Cardiac muscle cell (in vitro differentiated cells and primary cell): ENCODE data around the gene ATP8A2. TPM values are rescaled to one million over a fixed set of nuclear protein-coding genes. Genes with fewer than 3 reads are reported as not detected.
A peak's percentile ranks its signal among the peaks of the same experiment; 100 is the strongest.

Experiments used
- DNase-seq, 2 donors: peaks; one replicate each; pipeline versions ENCODE4 v3.0.0 to v3.0.0-alpha.2; 2010 to 2017; ENCODE audit warnings: low read depth in 1 of 2, low spot score in 1 of 2
- H3K27ac ChIP-seq: fragments of 200-600 bp; sonication (generic); 2 replicates; pipeline ENCODE4 v1.5.1; 2016
- H3K27me3 ChIP-seq: fragments of 200-600 bp; sonication (generic); 2 replicates; pipeline ENCODE4 v1.6.0; 2016; ENCODE audit warnings: control low read depth
- H3K36me3 ChIP-seq: fragments of 200-600 bp; sonication (generic); 2 replicates; pipeline ENCODE4 v1.5.1; 2016; ENCODE audit warnings: control low read depth
- H3K4me1 ChIP-seq: fragments of 200-600 bp; sonication (generic); 2 replicates; pipeline ENCODE4 v1.8.1; 2017; ENCODE audit warnings: low read depth, mild to moderate bottlenecking, mixed run types
- H3K4me3 ChIP-seq: fragments of 200-600 bp; sonication (generic); 2 replicates; pipeline ENCODE4 v1.5.1; 2016; ENCODE audit warnings: mild to moderate bottlenecking
- H3K9me3 ChIP-seq: fragments of 200-600 bp; sonication (generic); 2 replicates; pipeline ENCODE4 v1.5.1; 2017; ENCODE audit warnings: low read depth, mild to moderate bottlenecking, control low read depth
- CTCF ChIP-seq: IDR thresholded peaks from 2 replicates; pipeline ENCODE4 v1.5.1; 2012; ENCODE audit warnings: low read depth, mild to moderate bottlenecking, low read length
- polyA plus RNA-seq: library from polyadenylated mRNA; unstranded; fragments of >200 nt; fragmentation: Nextera tagmentation; extraction: Ambion mirVana; gene quantifications from 2 replicates; pipeline ENCODE4 v1.2.1, GENCODE V29; 2016
- total RNA-seq: library from RNA; depleted of rRNA; stranded (reverse); fragments of >200 nt; gene quantifications from 2 replicates; pipeline ENCODE4 v1.2.3, GENCODE V29; 2016

Gene ATP8A2
- total and polyA plus RNA-seq, 2 experiments from 2014 or later, result 0.86 to 0.89 TPM

GRCh38 chr13:25400925-25401324 is 29.2 kb downstream of the ATP8A2 start:
- no peaks in the 10 kb centered on the region for H3K27me3 ChIP-seq
- no peaks in the 10 kb centered on the region for H3K36me3 ChIP-seq
- H3K27ac ChIP-seq, result no peak overlapping the region
- H3K9me3 ChIP-seq, result no peaks in the 10 kb centered on the region
- H3K4me1 ChIP-seq, result no peaks in the 10 kb centered on the region
- DNase-seq, result no peak
- TF ChIP-seq CTCF, result no peak
- no peak overlapping the region for H3K4me3 ChIP-seq

- Histone ChIP-seq H3K27me3 (no peaks in the 10 kb centered on the region), H3K4me3 (no peak overlapping the region), H3K27ac (no peak overlapping the region), H3K36me3 (no peaks in the 10 kb centered on the region), H3K4me1 (no peaks in the 10 kb centered on the region), H3K9me3 (no peaks in the 10 kb centered on the region)
- no peak for TF ChIP-seq CTCF
- no peak for DNase-seq
Observed at GRCh38 chr13:25401958-25402357, 30.2 kb downstream of the ATP8A2 start.

- Histone ChIP-seq H3K9me3 (no peaks in the 10 kb centered on the region), H3K36me3 (no peaks in the 10 kb centered on the region), H3K4me3 (no peak overlapping the region), H3K4me1 (no peaks in the 10 kb centered on the region), H3K27ac (no peak overlapping the region), H3K27me3 (no peaks in the 10 kb centered on the region)
- no peak for TF ChIP-seq CTCF
- DNase-seq, result no peak
Observed at GRCh38 chr13:25406377-25406776, 34.6 kb downstream of the ATP8A2 start.

GRCh38 chr13:25409938-25410337 is 38.2 kb downstream of the ATP8A2 start:
- Histone ChIP-seq H3K36me3 (no peaks in the 10 kb centered on the region), H3K27ac (no peak overlapping the region), H3K4me3 (no peak overlapping the region), H3K27me3 (no peaks in the 10 kb centered on the region), H3K9me3 (no peaks in the 10 kb centered on the region), H3K4me1 (no peaks in the 10 kb centered on the region)
- no peak for TF ChIP-seq CTCF
- no peak for DNase-seq

GRCh38 chr13:25415241-25415640 is 43.5 kb downstream of the ATP8A2 start:
- Histone ChIP-seq H3K9me3 (no peaks in the 10 kb centered on the region), H3K4me1 (no peaks in the 10 kb centered on the region), H3K27me3 (peaks cover 10% of the 10 kb centered on the region), H3K4me3 (no peak overlapping the region), H3K36me3 (no peaks in the 10 kb centered on the region), H3K27ac (no peak overlapping the region)
- DNase-seq, result peak in 1 of 2 donors; percentile 64
- no peak for TF ChIP-seq CTCF

GRCh38 chr13:25417535-25417934 is 45.8 kb downstream of the ATP8A2 start:
- no peaks in the 10 kb centered on the region for H3K9me3 ChIP-seq
- no peaks in the 10 kb centered on the region for H3K4me1 ChIP-seq
- DNase-seq, result no peak
- H3K27ac ChIP-seq, result no peak overlapping the region
- H3K27me3 ChIP-seq, result peaks cover 10% of the 10 kb centered on the region
- TF ChIP-seq CTCF, result no peak
- no peaks in the 10 kb centered on the region for H3K36me3 ChIP-seq
- H3K4me3 ChIP-seq, result no peak overlapping the region
